ENCODE data around the gene PTGER2. TPM values are rescaled to one million over a fixed set of nuclear protein-coding genes. Genes with fewer than 3 reads are reported as not detected.

The PTGER2 gene
- total RNA-seq, 4 donors from 2014 or later: 0.25 to 0.78 TPM; not detected in 2

- Histone ChIP-seq H3K9me3 (no peaks in the 10 kb centered on the region), H3K4me3 (no peak overlapping the region), H3K27ac (no peak overlapping the region), H3K36me3 (no peaks in the 10 kb centered on the region), H3K27me3 (no peaks in the 10 kb centered on the region), H3K4me1 (no peaks in the 10 kb centered on the region)
- TF ChIP-seq CTCF (IDR thresholded peaks at IDR 0.05 in 4 of 5, conservative IDR thresholded peaks at IDR 0.05 in 1 of 5): no peak
- no peak for TF ChIP-seq POLR2A (IDR thresholded peaks at IDR 0.05)
- intact Hi-C loops (cut with DNase I; ENCODE audit: low total_unique reads) (no loop called here), in situ Hi-C loops (cut with MboI; ENCODE audit: low sequenced_read_pairs in 4 of 4) (no loop called here)
- ATAC-seq: no peak
- DNase-seq: no peak
Measured at GRCh38 chr14:52363961-52364360, 49.8 kb downstream of the PTGER2 start.

- no peak for TF ChIP-seq CTCF (IDR thresholded peaks at IDR 0.05 in 4 of 5, conservative IDR thresholded peaks at IDR 0.05 in 1 of 5)
- no peak for TF ChIP-seq POLR2A (IDR thresholded peaks at IDR 0.05)
- no peaks in the 10 kb centered on the region for H3K4me1 ChIP-seq
- H3K27me3 ChIP-seq: no peaks in the 10 kb centered on the region
- intact Hi-C loops (cut with DNase I; ENCODE audit: low total_unique reads) (no loop called here), in situ Hi-C loops (cut with MboI; ENCODE audit: low sequenced_read_pairs in 4 of 4) (no loop called here)
- H3K27ac ChIP-seq: no peak overlapping the region
- H3K9me3 ChIP-seq: no peaks in the 10 kb centered on the region
- DNase-seq: no peak
- no peaks in the 10 kb centered on the region for H3K36me3 ChIP-seq
- H3K4me3 ChIP-seq: no peak overlapping the region
- ATAC-seq: no peak
Measured at GRCh38 chr14:52365071-52365470, 51.0 kb downstream of the PTGER2 start.

GRCh38 chr14:52366796-52367315 is 52.7 kb downstream of the PTGER2 start:
- Histone ChIP-seq H3K9me3 (no peaks in the 10 kb centered on the region), H3K36me3 (no peaks in the 10 kb centered on the region), H3K27me3 (no peaks in the 10 kb centered on the region), H3K4me3 (no peak overlapping the region), H3K27ac (no peak overlapping the region), H3K4me1 (no peaks in the 10 kb centered on the region)
- intact Hi-C loops (cut with DNase I; ENCODE audit: low total_unique reads): no loop called here
- ATAC-seq (no peak), DNase-seq (no peak)
- in situ Hi-C loops (cut with MboI; ENCODE audit: low sequenced_read_pairs in 4 of 4): no loop called here
- TF ChIP-seq POLR2A (IDR thresholded peaks at IDR 0.05): no peak
- no peak for TF ChIP-seq CTCF (IDR thresholded peaks at IDR 0.05 in 4 of 5, conservative IDR thresholded peaks at IDR 0.05 in 1 of 5)

GRCh38 chr14:52369305-52369801 is 55.2 kb downstream of the PTGER2 start:
- no peak for TF ChIP-seq POLR2A (IDR thresholded peaks at IDR 0.05)
- intact Hi-C loops (cut with DNase I; ENCODE audit: low total_unique reads): no loop called here
- ATAC-seq (peak in 1 of 2 donors; percentile 45), DNase-seq (no peak)
- Histone ChIP-seq H3K4me3 (no peak overlapping the region), H3K36me3 (no peaks in the 10 kb centered on the region), H3K27me3 (no peaks in the 10 kb centered on the region), H3K4me1 (no peaks in the 10 kb centered on the region), H3K27ac (no peak overlapping the region), H3K9me3 (no peaks in the 10 kb centered on the region)
- in situ Hi-C loops (cut with MboI; ENCODE audit: low sequenced_read_pairs in 4 of 4): no loop called here

GRCh38 chr14:52370406-52370935 is 56.4 kb downstream of the PTGER2 start:
- Histone ChIP-seq H3K36me3 (no peaks in the 10 kb centered on the region), H3K4me1 (no peaks in the 10 kb centered on the region), H3K4me3 (no peak overlapping the region), H3K9me3 (no peaks in the 10 kb centered on the region), H3K27ac (no peak overlapping the region), H3K27me3 (no peaks in the 10 kb centered on the region)
- no peak for TF ChIP-seq CTCF (IDR thresholded peaks at IDR 0.05 in 4 of 5, conservative IDR thresholded peaks at IDR 0.05 in 1 of 5)
- in situ Hi-C loops (cut with MboI; ENCODE audit: low sequenced_read_pairs in 4 of 4): no loop called here
- DNase-seq: no peak
- intact Hi-C loops (cut with DNase I; ENCODE audit: low total_unique reads): no loop called here
- no peak for ATAC-seq
